H9 (cell line): ENCODE data around the gene FEV. TPM values are rescaled to one million over a fixed set of nuclear protein-coding genes. Genes with fewer than 3 reads are reported as not detected.
A peak's percentile ranks its signal among the peaks of the same experiment; 100 is the strongest.

Source experiments
- DNase-seq: peaks from one replicate; pipeline ENCODE4 v3.0.0-alpha.2; 2017
- H2AFZ ChIP-seq: one replicate; pipeline ENCODE4 v1.6.1; 2013; ENCODE audit warnings: mild to moderate bottlenecking, low read length, control low read depth, moderate library complexity
- H2AK5ac ChIP-seq: 2 replicates; pipeline ENCODE4 v1.6.1; 2013; ENCODE audit warnings: low read length, control low read depth, mixed read lengths; ENCODE audit not compliant: insufficient read length
- H2BK120ac ChIP-seq: one replicate; pipeline ENCODE4 v1.6.1; 2013; ENCODE audit warnings: low read depth, mild to moderate bottlenecking, low read length, control low read depth, inconsistent platforms; ENCODE audit not compliant: poor library complexity, severe bottlenecking
- H2BK12ac ChIP-seq: 2 replicates; pipeline ENCODE4 v1.6.1; 2013; ENCODE audit warnings: low read length, control low read depth, mixed read lengths, low read depth; ENCODE audit not compliant: insufficient read length
- H2BK15ac ChIP-seq: 2 replicates; pipeline ENCODE4 v1.6.1; 2013; ENCODE audit warnings: low read depth, low read length, control low read depth
- H2BK20ac ChIP-seq: one replicate; pipeline ENCODE4 v1.6.1; 2013; ENCODE audit warnings: low read depth, mild to moderate bottlenecking, low read length, control low read depth, inconsistent platforms; ENCODE audit not compliant: poor library complexity, severe bottlenecking
- H2BK5ac ChIP-seq: 2 replicates; pipeline ENCODE4 v1.6.1; 2013; ENCODE audit warnings: low read length, control low read depth, mixed read lengths; ENCODE audit not compliant: insufficient read length
- H3K14ac ChIP-seq: 2 replicates; pipeline ENCODE4 v1.6.1; 2013; ENCODE audit warnings: low read length, control low read depth; ENCODE audit not compliant: insufficient read depth
- H3K18ac ChIP-seq: 2 replicates; pipeline ENCODE4 v1.6.1; 2013; ENCODE audit warnings: low read depth, mild to moderate bottlenecking, mixed read lengths, low read length, control low read depth; ENCODE audit not compliant: insufficient read length
- H3K23ac ChIP-seq: 2 replicates; pipeline ENCODE4 v1.6.1; 2013; ENCODE audit warnings: low read length, control low read depth, mixed read lengths, low read depth; ENCODE audit not compliant: insufficient read length
- H3K23me2 ChIP-seq: 2 replicates; pipeline ENCODE4 v1.6.1; 2013; ENCODE audit warnings: low read depth, mild to moderate bottlenecking, mixed read lengths, low read length, control low read depth; ENCODE audit not compliant: insufficient read length, poor library complexity, severe bottlenecking
- H3K27ac ChIP-seq: 2 replicates; pipeline ENCODE4 v1.5.1; 2013; ENCODE audit warnings: low read length, control low read depth, mixed read lengths, low read depth; ENCODE audit not compliant: insufficient read length
- H3K27me3 ChIP-seq: 2 replicates; pipeline ENCODE4 v1.6.1; 2013; ENCODE audit warnings: low read length, control low read depth, inconsistent platforms; ENCODE audit not compliant: insufficient read depth
- H3K4ac ChIP-seq: 2 replicates; pipeline ENCODE4 v1.6.1; 2013; ENCODE audit warnings: low read depth, mild to moderate bottlenecking, control low read depth, inconsistent platforms, low read length, moderate library complexity
- H3K4me1 ChIP-seq: 2 replicates; pipeline ENCODE4 v1.6.1; 2013; ENCODE audit warnings: low read length, control low read depth, inconsistent platforms; ENCODE audit not compliant: insufficient read depth
- H3K4me2 ChIP-seq: 2 replicates; pipeline ENCODE4 v1.6.1; 2013; ENCODE audit warnings: low read length, control low read depth, mixed read lengths; ENCODE audit not compliant: insufficient read length, insufficient read depth
- H3K56ac ChIP-seq: 2 replicates; pipeline ENCODE4 v1.6.1; 2013; ENCODE audit warnings: low read depth, mild to moderate bottlenecking, mixed read lengths, low read length, control low read depth; ENCODE audit not compliant: insufficient read length
- H3K79me1 ChIP-seq: 2 replicates; pipeline ENCODE4 v1.6.1; 2013; ENCODE audit warnings: low read depth, mild to moderate bottlenecking, moderate library complexity, low read length, control low read depth, inconsistent platforms; ENCODE audit not compliant: insufficient read depth, poor library complexity, severe bottlenecking
- H3K79me2 ChIP-seq: 2 replicates; pipeline ENCODE4 v1.6.1; 2013; ENCODE audit warnings: low read length, control low read depth, inconsistent platforms; ENCODE audit not compliant: insufficient read depth
- H3K9ac ChIP-seq: 2 replicates; pipeline ENCODE4 v1.6.1; 2013; ENCODE audit warnings: low read length, control low read depth, mixed read lengths; ENCODE audit not compliant: insufficient read length; ENCODE audit errors: extremely low read depth
- H3K9me3 ChIP-seq: one replicate; pipeline ENCODE4 v1.6.1; 2013; ENCODE audit warnings: low read depth, low read length, inconsistent platforms; ENCODE audit not compliant: control insufficient read depth
- H3T11ph ChIP-seq: one replicate; pipeline ENCODE4 v1.6.1; 2013; ENCODE audit warnings: mild to moderate bottlenecking, low read length, control low read depth, inconsistent platforms
- H4K20me1 ChIP-seq: one replicate; pipeline ENCODE4 v1.6.1; 2013; ENCODE audit not compliant: control insufficient read depth, insufficient read length, insufficient read depth
- H4K5ac ChIP-seq: 2 replicates; pipeline ENCODE4 v1.6.1; 2013; ENCODE audit warnings: low read depth, mild to moderate bottlenecking, mixed read lengths, low read length, control low read depth; ENCODE audit not compliant: insufficient read length
- H4K8ac ChIP-seq: replicated peaks from 2 replicates; pipeline ENCODE4 v1.6.1; 2013; ENCODE audit warnings: low read length, control low read depth, mixed read lengths, low read depth; ENCODE audit not compliant: insufficient read length
- H4K91ac ChIP-seq: 2 replicates; pipeline ENCODE4 v1.6.1; 2013; ENCODE audit warnings: low read depth, mild to moderate bottlenecking, moderate library complexity, mixed read lengths, low read length, control low read depth; ENCODE audit not compliant: insufficient read length
- H3K27ac Mint-ChIP-seq, 3 experiments: 2 replicates in 2 of 3; 3 replicates in 1 of 3; pipeline ENCODE4 v1.8.0; 2020 to 2021; ENCODE audit warnings: mixed read lengths in 3 of 3, mild to moderate bottlenecking in 1 of 3, moderate library complexity in 1 of 3
- H3K27me3 Mint-ChIP-seq: 2 replicates; pipeline ENCODE4 v1.8.0; 2021; ENCODE audit warnings: low read depth, mild to moderate bottlenecking, moderate library complexity, mixed read lengths
- H3K36me3 Mint-ChIP-seq, 3 experiments: 2 replicates in 2 of 3; 3 replicates in 1 of 3; pipeline ENCODE4 v1.8.0; 2020 to 2021; ENCODE audit warnings: low read depth in 3 of 3, mixed read lengths in 3 of 3; ENCODE audit not compliant: insufficient read depth in 1 of 3
- H3K4me1 Mint-ChIP-seq, 2 experiments: 2 replicates each; pipeline ENCODE4 v1.8.0; 2020; ENCODE audit warnings: mixed read lengths in 2 of 2
- H3K4me3 Mint-ChIP-seq, 2 experiments: 2 replicates in 1 of 2; 3 replicates in 1 of 2; pipeline ENCODE4 v1.8.0; 2020 to 2021; ENCODE audit warnings: mild to moderate bottlenecking in 2 of 2, mixed read lengths in 2 of 2, moderate library complexity in 1 of 2
- H3K9me3 Mint-ChIP-seq, 2 experiments: 2 replicates in 1 of 2; 3 replicates in 1 of 2; pipeline ENCODE4 v1.8.0; 2020; ENCODE audit warnings: mild to moderate bottlenecking in 2 of 2, mixed read lengths in 2 of 2, moderate library complexity in 1 of 2
- WGBS: extraction: QIAGEN DNeasy Blood & Tissue Kit; methylation state at CpG from one replicate; pipeline ENCODE4 v1.1.7; 2013; ENCODE audit warnings: missing lambda C conversion rate, low lambda C conversion rate, mixed read lengths; ENCODE audit not compliant: insufficient read length; ENCODE audit errors: extremely low coverage; 5-methylcytosine and 5-hydroxymethylcytosine counted together
- total RNA-seq: library from RNA; stranded (reverse); gene quantifications from 2 replicates; pipeline ENCODE4 v1.2.1, GENCODE V29; 2021
- TF ChIP-seq, protein P1 (sequence below): fragments of 200-600 bp; sonication (generic); conservative IDR thresholded peaks from 3 replicates; pipeline ENCODE4 v1.8.0; 2021; ENCODE audit warnings: antibody characterized with exemption, mild to moderate bottlenecking

FEV gene
- total RNA-seq, 1 experiment from 2014 or later = not detected

- Histone ChIP-seq H3K4me1 (no peaks in the 10 kb centered on the region; the same call in 1 of the 2 replicates), H3K56ac (no peak overlapping the region), H3K23ac (no peak overlapping the region), H3K14ac (no peak overlapping the region), H2BK12ac (no peak overlapping the region), H2BK5ac (no peak overlapping the region), H3T11ph (no peak overlapping the region), H3K4ac (no peak overlapping the region), H2AFZ (no peak overlapping the region), H3K79me2 (no peaks in the 10 kb centered on the region), H3K9ac (no peak overlapping the region), H3K18ac (no peak overlapping the region), H2BK120ac (no peak overlapping the region), H3K9me3 (no peaks in the 10 kb centered on the region), H2AK5ac (no peak overlapping the region), H2BK20ac (no peak overlapping the region), H3K79me1 (no peaks in the 10 kb centered on the region), H4K20me1 (no peaks in the 10 kb centered on the region), H3K27me3 (peaks cover 91% of the 10 kb centered on the region), H4K91ac (no peak overlapping the region), H4K5ac (no peak overlapping the region), H2BK15ac (no peak overlapping the region), H3K4me2 (peak overlapping the region; percentile 39), H4K8ac (no peak overlapping the region), H3K27ac (no peak overlapping the region), H3K23me2 (peaks cover 16% of the 10 kb centered on the region)
- peak; percentile 76 for DNase-seq
- Mint-ChIP-seq H3K9me3 (peaks cover 2 to 6% of the 10 kb centered on the region in 2 experiments; a peak in 2 of 5 replicates), H3K27me3 (peaks cover 100% of the 10 kb centered on the region), H3K27ac (no peak overlapping the region), H3K36me3 (peaks cover 0 to 3% (median 0%) of the 10 kb centered on the region in 3 experiments; a peak in 1 of 7 replicates), H3K4me1 (peaks cover 10 to 26% of the 10 kb centered on the region in 2 experiments), H3K4me3 (peak overlapping the region; percentile 22 to 78)
- TF ChIP-seq, protein P1, sequence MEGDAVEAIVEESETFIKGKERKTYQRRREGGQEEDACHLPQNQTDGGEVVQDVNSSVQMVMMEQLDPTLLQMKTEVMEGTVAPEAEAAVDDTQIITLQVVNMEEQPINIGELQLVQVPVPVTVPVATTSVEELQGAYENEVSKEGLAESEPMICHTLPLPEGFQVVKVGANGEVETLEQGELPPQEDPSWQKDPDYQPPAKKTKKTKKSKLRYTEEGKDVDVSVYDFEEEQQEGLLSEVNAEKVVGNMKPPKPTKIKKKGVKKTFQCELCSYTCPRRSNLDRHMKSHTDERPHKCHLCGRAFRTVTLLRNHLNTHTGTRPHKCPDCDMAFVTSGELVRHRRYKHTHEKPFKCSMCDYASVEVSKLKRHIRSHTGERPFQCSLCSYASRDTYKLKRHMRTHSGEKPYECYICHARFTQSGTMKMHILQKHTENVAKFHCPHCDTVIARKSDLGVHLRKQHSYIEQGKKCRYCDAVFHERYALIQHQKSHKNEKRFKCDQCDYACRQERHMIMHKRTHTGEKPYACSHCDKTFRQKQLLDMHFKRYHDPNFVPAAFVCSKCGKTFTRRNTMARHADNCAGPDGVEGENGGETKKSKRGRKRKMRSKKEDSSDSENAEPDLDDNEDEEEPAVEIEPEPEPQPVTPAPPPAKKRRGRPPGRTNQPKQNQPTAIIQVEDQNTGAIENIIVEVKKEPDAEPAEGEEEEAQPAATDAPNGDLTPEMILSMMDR = no peak
- no CpG with 5 or more reads among the region's 49 CpGs for WGBS
These were observed 524 bp upstream of the FEV start for GRCh38 chr2:218985325-218986091.
